HAP-1 (cell line): ENCODE results near the gene CST9.
"Not testable (repeated sequence)": the region's sequence is repeated elsewhere in the genome, so short reads cannot be mapped to it uniquely, and the experiment has no call there.

ENCODE experiments used
- DNase-seq, 2 experiments: peaks; one replicate each; pipeline ENCODE4 v3.0.0-alpha.2; 2016 to 2020; ENCODE audit warnings: low spot score in 2 of 2
- H3K27me3 ChIP-seq: fragments of 250-450 bp; sonication (Bioruptor Pico); 2 replicates; pipeline ENCODE4 v1.5.1; 2020; ENCODE audit warnings: low read depth, mild to moderate bottlenecking, moderate library complexity
- H3K36me3 ChIP-seq: fragments of 250-450 bp; sonication (Bioruptor Pico); replicated peaks from 2 replicates; pipeline ENCODE4 v1.5.1; 2020; ENCODE audit warnings: mild to moderate bottlenecking
- H3K4me1 ChIP-seq: fragments of 250-450 bp; sonication (Bioruptor Pico); 2 replicates; pipeline ENCODE4 v1.5.1; 2020; ENCODE audit warnings: mild to moderate bottlenecking
- H3K4me3 ChIP-seq: fragments of 250-450 bp; sonication (Bioruptor Pico); 2 replicates; pipeline ENCODE4 v1.5.1; 2020; ENCODE audit warnings: mild to moderate bottlenecking, moderate library complexity
- H3K9me3 ChIP-seq: fragments of 250-450 bp; sonication (Bioruptor Pico); 2 replicates; pipeline ENCODE4 v1.5.1; 2020; ENCODE audit warnings: mild to moderate bottlenecking, moderate library complexity
- in situ Hi-C: fragments of 300-500 bp; cut with MboI; formaldehyde crosslinking; loops from 3 replicates; pipeline ENCODE4 v1.14.3; 2020; ENCODE audit warnings: low sequenced_read_pairs, inconsistent platforms, mixed read lengths

CST9 gene

DNA sequence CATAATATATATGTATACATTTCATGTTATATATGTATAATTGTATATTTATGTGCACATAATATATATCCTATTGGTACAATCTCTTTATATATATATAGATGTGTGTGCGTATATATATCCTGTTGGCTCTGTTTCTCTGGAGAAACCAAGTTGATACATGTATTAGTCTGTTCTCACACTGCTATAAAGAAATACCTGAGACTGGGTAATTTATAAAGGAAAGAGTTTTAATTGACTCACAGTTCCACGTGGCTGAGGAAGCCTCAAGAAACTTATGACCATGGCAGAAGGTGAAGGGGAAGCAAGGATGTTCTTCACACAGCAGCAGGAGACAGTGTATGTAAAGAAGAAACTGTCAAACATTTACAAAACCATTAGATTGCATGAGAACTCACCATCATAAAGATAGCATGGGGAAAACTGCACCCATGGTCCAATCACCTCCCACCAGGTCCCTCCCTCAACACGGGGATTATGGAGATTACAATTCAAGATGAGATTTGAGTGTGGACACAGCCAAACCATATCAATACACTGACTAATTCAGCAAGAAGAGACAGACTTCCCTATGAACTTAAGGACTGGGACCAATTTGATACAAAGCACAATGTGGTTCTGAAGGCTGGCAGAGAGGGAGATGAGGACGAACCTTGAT, 18.1 kb upstream of the CST9 start:
- H3K4me3 ChIP-seq = no peak overlapping the region
- no peak for DNase-seq
- no peaks in the 10 kb centered on the region; the same call in 1 of the 2 replicates for H3K4me1 ChIP-seq
- H3K36me3 ChIP-seq = no peaks in the 10 kb centered on the region
- H3K27me3 ChIP-seq = no peaks in the 10 kb centered on the region
- H3K9me3 ChIP-seq = no peaks in the 10 kb centered on the region
- in situ Hi-C loops = no loop called here

GRCh38 chr20:23622839-23623343, 17.2 kb upstream of the CST9 start:
- Histone ChIP-seq H3K9me3 (no peaks in the 10 kb centered on the region), H3K27me3 (no peaks in the 10 kb centered on the region), H3K36me3 (no peaks in the 10 kb centered on the region), H3K4me1 (no peaks in the 10 kb centered on the region; the same call in 1 of the 2 replicates), H3K4me3 (no peak overlapping the region)
- in situ Hi-C loops = no loop called here
- peak; percentile 42 to 66 for DNase-seq

- DNase-seq, H3K27me3 ChIP-seq, in situ Hi-C loops, H3K4me3 ChIP-seq, H3K4me1 ChIP-seq, H3K9me3 ChIP-seq, H3K36me3 ChIP-seq: not testable (repeated sequence)
Measured at GRCh38 chr20:23622401-23622800, 16.7 kb upstream of the CST9 start.

DNA sequence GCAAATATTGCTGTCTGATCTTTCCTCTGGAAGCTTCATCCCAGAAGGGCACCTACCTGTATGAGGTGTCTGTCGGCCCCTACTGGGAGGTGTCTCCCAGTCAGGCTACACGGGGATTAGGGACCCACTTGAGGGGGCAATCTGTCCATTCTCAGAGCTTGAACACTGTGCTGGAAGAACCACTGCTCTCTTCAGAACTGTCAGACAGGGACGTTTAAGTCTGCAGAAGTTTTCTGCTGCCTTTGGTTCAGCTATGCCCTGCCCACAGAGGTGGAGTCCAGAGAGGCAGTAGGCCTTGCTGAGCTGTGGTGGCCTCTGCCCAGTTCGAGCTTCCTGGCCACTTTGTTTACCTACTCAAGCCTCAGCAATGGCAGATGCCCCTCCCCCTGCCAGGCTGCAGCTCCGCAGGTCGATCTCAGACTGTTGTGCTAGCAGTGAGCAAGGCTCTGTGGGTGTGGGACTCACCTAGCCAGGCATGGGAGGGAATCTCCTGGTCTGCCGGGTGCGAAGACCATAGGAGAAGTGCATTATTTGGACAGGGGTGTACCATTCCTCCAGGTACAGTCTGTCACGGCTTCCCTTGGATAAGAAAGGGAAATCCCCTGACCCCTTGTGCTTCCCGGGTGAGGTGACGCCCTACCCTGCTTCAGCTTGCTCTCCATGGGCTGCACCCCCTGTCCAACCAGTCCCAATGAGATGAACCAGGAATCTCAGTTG, 15.1 kb upstream of the CST9 start:
- in situ Hi-C loops, H3K36me3 ChIP-seq, DNase-seq, H3K4me1 ChIP-seq, H3K27me3 ChIP-seq, H3K9me3 ChIP-seq, H3K4me3 ChIP-seq: not testable (repeated sequence)

DNA sequence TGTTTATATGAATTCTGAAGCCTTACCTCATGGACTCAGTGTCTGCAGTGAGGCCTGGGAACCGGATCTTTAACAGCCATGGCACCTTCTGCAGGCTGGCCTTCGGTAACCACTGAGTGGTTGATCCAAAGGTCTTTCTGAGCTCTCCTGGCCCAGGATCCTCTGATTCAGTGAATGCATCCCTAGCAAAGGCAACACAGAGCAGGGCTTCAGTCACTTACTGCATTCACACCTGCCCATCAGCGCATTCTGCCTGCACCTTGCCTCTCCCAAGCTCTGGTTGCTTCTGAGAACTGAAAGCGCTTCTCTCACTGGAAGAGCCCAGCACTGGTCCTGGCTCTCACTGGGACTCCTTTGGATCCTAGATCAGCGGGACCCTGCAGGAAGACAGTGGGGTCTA, 8.4 kb upstream of the CST9 start:
- Histone ChIP-seq H3K9me3 (no peaks in the 10 kb centered on the region), H3K4me1 (no peaks in the 10 kb centered on the region), H3K36me3 (no peaks in the 10 kb centered on the region), H3K4me3 (no peak overlapping the region), H3K27me3 (no peaks in the 10 kb centered on the region)
- in situ Hi-C loops = loop anchor here (5.0 kb wide), 1 partner anchor 172 kb away; no protein-coding TSS in a partner anchor
- DNase-seq = no peak

- Histone ChIP-seq H3K4me3 (no peak overlapping the region), H3K9me3 (no peaks in the 10 kb centered on the region), H3K36me3 (no peaks in the 10 kb centered on the region), H3K27me3 (no peaks in the 10 kb centered on the region), H3K4me1 (no peaks in the 10 kb centered on the region)
- no peak for DNase-seq
- in situ Hi-C loops = loop anchor here (5.0 kb wide), 1 partner anchor 171 kb away; no protein-coding TSS in a partner anchor
Measured at GRCh38 chr20:23613676-23614075, 8.0 kb upstream of the CST9 start.

- no peaks in the 10 kb centered on the region for H3K4me1 ChIP-seq
- no peak overlapping the region for H3K4me3 ChIP-seq
- no peaks in the 10 kb centered on the region for H3K27me3 ChIP-seq
- no peak for DNase-seq
- in situ Hi-C loops = loop anchor here (5.0 kb wide), 1 partner anchor 170 kb away; no protein-coding TSS in a partner anchor
- no peaks in the 10 kb centered on the region for H3K9me3 ChIP-seq
- H3K36me3 ChIP-seq = no peaks in the 10 kb centered on the region
Measured at GRCh38 chr20:23612396-23612795, 6.7 kb upstream of the CST9 start.

GRCh38 chr20:23609486-23610109, 3.9 kb upstream of the CST9 start:
- no peak for DNase-seq
- in situ Hi-C loops = loop anchor here (5.0 kb wide), 1 partner anchor 167 kb away; no protein-coding TSS in a partner anchor
- H3K4me1 ChIP-seq = no peaks in the 10 kb centered on the region; the same call in 1 of the 2 replicates
- no peaks in the 10 kb centered on the region for H3K9me3 ChIP-seq
- H3K36me3 ChIP-seq = no peaks in the 10 kb centered on the region
- no peak overlapping the region for H3K4me3 ChIP-seq
- H3K27me3 ChIP-seq = no peaks in the 10 kb centered on the region

DNA sequence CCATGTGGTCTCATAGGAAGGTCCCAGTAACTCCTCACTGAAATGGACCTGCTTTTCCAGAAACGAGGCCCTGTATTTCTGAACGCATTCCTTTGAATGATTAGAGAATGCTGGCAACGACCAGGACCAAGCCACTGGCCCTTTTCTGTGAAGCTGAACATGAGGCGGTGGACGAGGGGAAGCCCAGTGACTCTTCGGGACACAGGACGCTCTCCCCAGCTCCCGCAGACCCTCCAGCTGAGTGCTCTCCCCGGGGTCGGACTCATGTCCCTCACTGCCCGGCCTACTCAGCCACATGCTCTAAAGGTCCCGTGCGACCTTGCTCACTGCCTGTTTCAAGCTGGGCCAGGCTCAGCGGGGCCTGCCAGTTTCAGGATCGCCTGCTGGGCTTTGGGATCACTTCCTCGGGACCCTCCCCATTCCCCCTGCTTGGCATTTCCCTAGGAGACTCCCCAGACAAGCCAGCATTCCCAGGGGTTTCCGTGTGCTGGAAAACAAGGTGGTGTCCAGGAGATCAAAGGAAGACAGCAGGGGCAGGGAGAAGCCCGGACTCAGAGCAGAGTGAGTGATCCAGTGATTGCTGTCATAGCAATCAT, 2.6 kb upstream of the CST9 start:
- Histone ChIP-seq H3K36me3 (no peaks in the 10 kb centered on the region), H3K9me3 (no peaks in the 10 kb centered on the region), H3K4me1 (no peaks in the 10 kb centered on the region; the same call in 1 of the 2 replicates), H3K27me3 (no peaks in the 10 kb centered on the region), H3K4me3 (no peak overlapping the region)
- no peak for DNase-seq
- in situ Hi-C loops = no loop called here

- in situ Hi-C loops = no loop called here
- H3K36me3 ChIP-seq = no peaks in the 10 kb centered on the region
- no peak overlapping the region for H3K4me3 ChIP-seq
- no peaks in the 10 kb centered on the region; the same call in 1 of the 2 replicates for H3K4me1 ChIP-seq
- H3K9me3 ChIP-seq = no peaks in the 10 kb centered on the region
- no peak for DNase-seq
- no peaks in the 10 kb centered on the region for H3K27me3 ChIP-seq
Measured at GRCh38 chr20:23607497-23608245, 2.0 kb upstream of the CST9 start.

- in situ Hi-C loops = no loop called here
- Histone ChIP-seq H3K9me3 (no peaks in the 10 kb centered on the region), H3K4me1 (no peaks in the 10 kb centered on the region; the same call in 1 of the 2 replicates), H3K27me3 (no peaks in the 10 kb centered on the region), H3K4me3 (no peak overlapping the region), H3K36me3 (no peaks in the 10 kb centered on the region)
- DNase-seq = peak; percentile 67 to 91
Measured at GRCh38 chr20:23606652-23607049, 934 bp upstream of the CST9 start.

- Histone ChIP-seq H3K27me3 (no peaks in the 10 kb centered on the region), H3K36me3 (no peaks in the 10 kb centered on the region), H3K9me3 (no peaks in the 10 kb centered on the region), H3K4me3 (no peak overlapping the region), H3K4me1 (no peaks in the 10 kb centered on the region; the same call in 1 of the 2 replicates)
- in situ Hi-C loops = no loop called here
- DNase-seq = no peak
Measured at GRCh38 chr20:23604306-23604705, 1.4 kb downstream of the CST9 start.

- in situ Hi-C loops = no loop called here
- H3K4me1 ChIP-seq = no peaks in the 10 kb centered on the region; the same call in 1 of the 2 replicates
- H3K9me3 ChIP-seq = no peaks in the 10 kb centered on the region
- DNase-seq = no peak
- H3K27me3 ChIP-seq = no peaks in the 10 kb centered on the region
- H3K36me3 ChIP-seq = no peaks in the 10 kb centered on the region
- H3K4me3 ChIP-seq = no peak overlapping the region
Measured at GRCh38 chr20:23603321-23603720, 2.4 kb downstream of the CST9 start.
